LNCaP clone FGC (cell line): ENCODE data around the gene RASAL3.
"Not testable (repeated sequence)": the region's sequence is repeated elsewhere in the genome, so short reads cannot be mapped to it uniquely, and the experiment has no call there.

Experiments used
- DNase-seq: peaks from one replicate; pipeline ENCODE4 v3.0.0-alpha.2; 2011; ENCODE audit warnings: low read depth
- H3K4me3 ChIP-seq: 2 replicates; pipeline ENCODE4 v1.5.1; 2011; ENCODE audit warnings: mild to moderate bottlenecking, low read depth, low read length, control low read depth
- TF ChIP-seq, protein P1 (sequence below): IDR thresholded peaks from 2 replicates; pipeline ENCODE4 v1.5.1; 2012; ENCODE audit warnings: mild to moderate bottlenecking; ENCODE audit not compliant: control insufficient read depth, insufficient read depth; ENCODE audit errors: extremely low read depth

The RASAL3 gene

GRCh38 chr19:15479391-15480345 is 15.3 kb upstream of the RASAL3 start, which contains the start of gene PGLYRP2:
Gene PGLYRP2, minus strand, starts transcription at chr19:15479501. Its CDS starts 130 bp downstream, at chr19:15479371.
- peak; percentile 77 for DNase-seq

DNA sequence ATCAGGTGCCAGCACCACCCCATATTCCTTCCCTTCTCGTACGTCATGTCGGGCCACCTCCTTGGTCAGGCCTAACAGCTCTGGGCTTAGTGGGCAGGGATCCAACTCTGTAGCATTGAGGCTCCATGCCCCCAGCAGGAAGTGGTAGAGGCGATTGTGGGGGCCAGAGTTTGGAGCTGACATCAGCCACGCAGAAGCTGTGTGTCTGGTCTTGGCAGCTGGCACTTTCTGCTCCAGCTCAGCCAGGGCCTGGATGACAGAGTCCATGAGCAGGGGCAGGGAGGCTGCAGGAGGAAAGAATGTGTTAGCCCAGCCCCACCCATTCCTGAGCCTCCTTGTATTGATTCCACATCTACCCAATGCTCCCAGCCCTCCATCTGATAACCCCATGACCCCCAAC is 12.0 kb upstream of the RASAL3 start:
- no peak overlapping the region for H3K4me3 ChIP-seq
- no peak for DNase-seq
- TF ChIP-seq, protein P1, sequence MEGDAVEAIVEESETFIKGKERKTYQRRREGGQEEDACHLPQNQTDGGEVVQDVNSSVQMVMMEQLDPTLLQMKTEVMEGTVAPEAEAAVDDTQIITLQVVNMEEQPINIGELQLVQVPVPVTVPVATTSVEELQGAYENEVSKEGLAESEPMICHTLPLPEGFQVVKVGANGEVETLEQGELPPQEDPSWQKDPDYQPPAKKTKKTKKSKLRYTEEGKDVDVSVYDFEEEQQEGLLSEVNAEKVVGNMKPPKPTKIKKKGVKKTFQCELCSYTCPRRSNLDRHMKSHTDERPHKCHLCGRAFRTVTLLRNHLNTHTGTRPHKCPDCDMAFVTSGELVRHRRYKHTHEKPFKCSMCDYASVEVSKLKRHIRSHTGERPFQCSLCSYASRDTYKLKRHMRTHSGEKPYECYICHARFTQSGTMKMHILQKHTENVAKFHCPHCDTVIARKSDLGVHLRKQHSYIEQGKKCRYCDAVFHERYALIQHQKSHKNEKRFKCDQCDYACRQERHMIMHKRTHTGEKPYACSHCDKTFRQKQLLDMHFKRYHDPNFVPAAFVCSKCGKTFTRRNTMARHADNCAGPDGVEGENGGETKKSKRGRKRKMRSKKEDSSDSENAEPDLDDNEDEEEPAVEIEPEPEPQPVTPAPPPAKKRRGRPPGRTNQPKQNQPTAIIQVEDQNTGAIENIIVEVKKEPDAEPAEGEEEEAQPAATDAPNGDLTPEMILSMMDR: no peak

More at GRCh38 chr19:15479391-15480345, 15.3 kb upstream of the RASAL3 start, which contains the start of gene PGLYRP2:
- H3K4me3 ChIP-seq: no peak within 1 kb of the TSS
- TF ChIP-seq, protein P1: peak; percentile 66

DNA sequence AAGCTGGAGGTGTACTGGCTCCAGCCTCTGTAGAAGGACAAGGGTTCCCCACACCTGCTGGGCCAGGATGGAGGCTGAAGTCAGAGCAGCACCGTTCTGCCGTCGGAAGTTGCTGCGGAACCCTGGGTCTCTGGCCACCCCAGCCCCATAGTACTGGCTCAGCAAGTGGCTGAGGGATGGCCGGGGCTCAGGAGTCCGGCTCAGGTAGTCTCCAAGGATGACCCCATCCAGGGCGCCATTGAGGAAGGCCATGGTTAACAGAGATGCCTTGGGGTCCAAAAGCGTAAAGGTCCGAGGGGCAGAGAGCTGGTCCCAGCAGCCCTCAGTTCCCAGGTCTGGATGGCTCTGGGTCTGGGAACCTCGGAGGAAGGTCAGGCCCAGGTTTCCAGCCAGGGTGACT is 11.3 kb upstream of the RASAL3 start:
- DNase-seq: no peak
- TF ChIP-seq, protein P1: no peak
- no peak overlapping the region for H3K4me3 ChIP-seq

GRCh38 chr19:15475169-15475568 is 10.8 kb upstream of the RASAL3 start:
- no peak overlapping the region for H3K4me3 ChIP-seq
- TF ChIP-seq, protein P1: no peak
- DNase-seq: no peak

GRCh38 chr19:15473821-15474220 is 9.5 kb upstream of the RASAL3 start:
- DNase-seq, H3K4me3 ChIP-seq: not testable (repeated sequence)

- TF ChIP-seq, protein P1: no peak
- H3K4me3 ChIP-seq: no peak overlapping the region
- no peak for DNase-seq
These were observed 7.3 kb upstream of the RASAL3 start for GRCh38 chr19:15471639-15472101.

- DNase-seq: no peak
- TF ChIP-seq, protein P1: no peak
- no peak overlapping the region for H3K4me3 ChIP-seq
These were observed 5.4 kb upstream of the RASAL3 start for GRCh38 chr19:15469513-15470297.
